HL-60/S4 treated with retinoic acid at 250 ng/mL for 4 days and 3 days (cell line): Measurements from ENCODE around the gene DLG2.

Experiments used
- in situ Hi-C: fragments of 300-500 bp; cut with MboI; formaldehyde crosslinking; loops from 2 replicates; pipeline ENCODE4 v1.7.0; 2022; ENCODE audit warnings: low sequenced_read_pairs

Gene DLG2

GRCh38 chr11:84250834-84251613 is 1376.1 kb downstream of the DLG2 start:
- in situ Hi-C loops: no loop called here

DNA sequence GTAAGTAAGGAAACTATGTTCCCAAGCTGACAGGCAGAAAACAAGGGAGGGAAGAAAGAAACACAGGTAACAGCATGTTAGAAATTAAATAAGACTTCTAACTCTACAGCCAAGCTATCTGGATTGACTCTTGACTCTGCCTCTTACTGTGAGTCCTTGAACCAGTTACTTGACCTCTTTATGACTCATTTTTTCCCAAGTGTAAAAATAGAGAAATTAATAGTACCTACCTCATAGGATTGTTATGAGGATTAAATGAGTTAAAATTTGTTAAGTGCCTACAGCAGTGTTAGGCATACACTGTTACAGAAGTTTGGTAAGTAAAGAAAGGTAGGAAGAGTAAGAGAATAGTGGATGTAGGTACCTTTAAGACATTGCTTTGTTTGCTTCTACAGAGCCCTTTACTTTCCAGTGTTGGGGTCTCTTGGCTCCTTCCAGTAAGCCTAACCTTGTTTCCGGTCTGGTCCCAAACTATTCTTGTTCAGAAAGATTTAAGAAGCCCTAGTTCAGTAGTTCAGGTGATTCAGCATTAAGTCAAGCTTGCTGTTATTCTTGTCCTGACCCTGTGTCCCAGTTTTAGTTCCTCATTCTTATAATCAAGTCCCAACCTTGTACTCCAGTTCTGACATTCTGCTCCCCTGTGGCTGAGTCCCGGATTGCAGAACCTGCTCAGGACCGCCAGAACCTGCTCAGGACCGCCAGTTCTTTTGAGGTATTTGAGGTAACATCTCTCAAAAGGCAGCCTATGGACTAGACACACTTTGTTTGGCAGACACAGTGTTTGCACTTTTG is 1377.6 kb downstream of the DLG2 start:
- in situ Hi-C loops: no loop called here

- in situ Hi-C loops: no loop called here
Measured at GRCh38 chr11:84247926-84248325, 1379.2 kb downstream of the DLG2 start.

DNA sequence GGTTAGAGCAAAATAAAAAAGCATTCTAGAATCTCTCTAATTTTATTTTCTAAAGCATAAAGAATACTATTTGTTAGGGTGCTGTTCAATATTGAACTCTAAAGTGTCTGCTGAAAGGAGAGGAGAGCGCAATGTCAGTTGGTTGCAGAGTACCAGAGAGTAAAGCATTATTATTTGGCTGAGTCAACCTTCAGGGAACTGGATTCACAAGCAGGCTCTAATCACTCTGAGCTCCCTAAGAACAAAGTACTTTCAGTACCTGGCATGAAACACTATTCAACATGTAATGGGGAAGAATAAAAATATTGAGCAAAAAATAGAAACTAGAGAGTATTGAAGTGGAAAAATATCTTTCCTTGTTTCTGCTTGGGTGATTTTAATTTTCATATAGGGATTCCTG is 1380.0 kb downstream of the DLG2 start:
- in situ Hi-C loops: no loop called here

GRCh38 chr11:84243629-84244263 is 1383.4 kb downstream of the DLG2 start:
- in situ Hi-C loops: no loop called here

DNA sequence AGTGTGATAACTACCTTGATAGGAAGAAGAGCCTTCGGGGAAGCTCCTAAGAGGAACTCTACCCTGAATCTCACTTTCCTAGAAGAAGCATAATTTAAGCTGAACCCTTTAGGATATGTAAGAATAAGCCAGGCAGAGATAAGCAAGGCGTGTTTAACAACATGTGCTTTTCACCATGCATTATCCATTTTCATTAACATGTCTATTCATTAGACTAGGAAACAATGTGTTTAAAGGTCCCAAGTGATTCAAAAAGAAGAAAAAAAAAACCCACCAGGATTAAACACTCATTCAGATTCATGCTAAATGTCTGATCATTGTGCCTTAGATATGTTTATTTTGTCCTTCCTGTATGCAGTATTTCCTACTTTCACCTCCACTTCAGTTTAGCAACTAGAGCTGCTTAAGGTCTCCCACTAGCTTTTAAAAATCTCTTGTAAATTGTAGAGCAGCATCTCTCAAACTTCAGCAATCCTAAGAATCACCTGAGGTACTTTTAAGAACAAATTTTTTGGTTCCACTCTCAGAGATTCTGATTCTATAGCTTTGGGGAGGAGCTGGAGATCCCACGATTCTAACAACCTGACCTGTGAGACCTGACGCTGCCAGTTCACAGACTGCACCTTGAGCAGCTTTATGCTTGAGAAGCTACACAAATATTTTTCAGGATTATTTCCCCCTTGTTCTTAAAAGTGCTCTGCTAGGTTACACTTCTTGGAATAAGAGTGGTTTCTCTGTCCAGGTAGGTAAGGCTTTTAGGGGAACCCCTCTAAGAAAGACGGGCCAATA is 1385.6 kb downstream of the DLG2 start:
- in situ Hi-C loops: no loop called here

- in situ Hi-C loops: no loop called here
Measured at GRCh38 chr11:84240847-84241246, 1386.3 kb downstream of the DLG2 start.

- in situ Hi-C loops: no loop called here
Measured at GRCh38 chr11:84236436-84236835, 1390.7 kb downstream of the DLG2 start.

- in situ Hi-C loops: no loop called here
Measured at GRCh38 chr11:84234462-84235202, 1392.5 kb downstream of the DLG2 start.

- in situ Hi-C loops: no loop called here
Measured at GRCh38 chr11:84234011-84234410, 1393.1 kb downstream of the DLG2 start.

DNA sequence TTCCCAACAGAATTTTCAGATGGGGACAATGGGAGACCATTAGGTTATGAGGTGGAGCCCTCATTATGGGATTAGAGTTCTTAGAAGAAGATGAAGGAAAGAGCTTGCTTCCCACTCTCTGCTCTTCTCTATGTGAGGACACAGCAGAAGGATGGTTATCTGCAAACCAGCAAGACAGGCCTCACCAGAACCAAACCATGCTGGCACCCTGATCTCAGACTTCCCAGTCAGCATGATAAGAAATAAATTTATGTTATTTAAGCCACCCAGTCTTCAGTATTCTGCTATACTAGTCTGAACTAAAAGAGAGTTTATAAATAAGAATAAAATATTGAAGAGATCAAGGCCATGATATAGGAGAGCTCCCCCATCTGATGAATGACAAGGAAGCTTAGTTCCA is 1394.6 kb downstream of the DLG2 start:
- in situ Hi-C loops: no loop called here

- in situ Hi-C loops: no loop called here
Measured at GRCh38 chr11:84230402-84230801, 1396.7 kb downstream of the DLG2 start.

GRCh38 chr11:84227970-84228665 is 1399.0 kb downstream of the DLG2 start:
- in situ Hi-C loops: no loop called here

GRCh38 chr11:84224042-84224441 is 1403.1 kb downstream of the DLG2 start:
- in situ Hi-C loops: no loop called here

GRCh38 chr11:84218318-84218717 is 1408.8 kb downstream of the DLG2 start:
- in situ Hi-C loops: no loop called here

DNA sequence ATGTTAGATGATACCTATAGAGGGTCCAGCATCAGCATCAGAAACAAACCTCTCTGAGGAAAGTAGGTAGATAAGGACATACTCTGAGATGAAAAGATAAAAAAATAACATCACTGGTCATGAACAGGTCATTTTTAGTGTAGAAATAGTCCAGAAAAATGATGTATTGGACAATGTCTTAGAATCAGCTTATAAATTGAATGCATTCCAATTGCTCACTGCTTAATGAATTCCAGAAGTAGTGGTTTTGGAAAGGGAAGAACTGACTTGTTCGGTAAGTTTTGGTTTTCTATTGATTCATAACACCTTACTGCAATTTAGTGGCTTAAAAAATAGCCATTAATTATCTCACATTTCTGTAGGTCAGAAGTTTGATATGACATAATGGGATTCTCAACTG is 1411.5 kb downstream of the DLG2 start:
- in situ Hi-C loops: no loop called here

DNA sequence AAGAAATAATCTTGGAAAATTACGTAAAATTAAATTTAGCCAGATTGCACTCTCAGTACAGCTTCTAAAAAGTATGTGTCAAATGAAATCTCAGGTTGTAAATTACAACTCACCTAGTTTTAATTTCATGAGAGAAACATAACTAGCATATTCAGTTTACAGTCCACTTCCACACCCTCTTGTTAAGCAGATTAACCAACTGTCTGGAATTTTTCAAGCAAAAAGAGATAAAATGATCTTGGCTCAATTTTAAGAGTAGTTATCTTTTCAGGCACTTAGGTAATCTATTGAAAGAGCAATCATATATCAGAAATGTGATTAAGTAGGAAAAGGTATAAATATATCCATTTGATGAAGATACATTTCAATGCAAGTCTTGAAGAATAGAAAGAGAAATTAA is 1412.6 kb downstream of the DLG2 start:
- in situ Hi-C loops: no loop called here

DNA sequence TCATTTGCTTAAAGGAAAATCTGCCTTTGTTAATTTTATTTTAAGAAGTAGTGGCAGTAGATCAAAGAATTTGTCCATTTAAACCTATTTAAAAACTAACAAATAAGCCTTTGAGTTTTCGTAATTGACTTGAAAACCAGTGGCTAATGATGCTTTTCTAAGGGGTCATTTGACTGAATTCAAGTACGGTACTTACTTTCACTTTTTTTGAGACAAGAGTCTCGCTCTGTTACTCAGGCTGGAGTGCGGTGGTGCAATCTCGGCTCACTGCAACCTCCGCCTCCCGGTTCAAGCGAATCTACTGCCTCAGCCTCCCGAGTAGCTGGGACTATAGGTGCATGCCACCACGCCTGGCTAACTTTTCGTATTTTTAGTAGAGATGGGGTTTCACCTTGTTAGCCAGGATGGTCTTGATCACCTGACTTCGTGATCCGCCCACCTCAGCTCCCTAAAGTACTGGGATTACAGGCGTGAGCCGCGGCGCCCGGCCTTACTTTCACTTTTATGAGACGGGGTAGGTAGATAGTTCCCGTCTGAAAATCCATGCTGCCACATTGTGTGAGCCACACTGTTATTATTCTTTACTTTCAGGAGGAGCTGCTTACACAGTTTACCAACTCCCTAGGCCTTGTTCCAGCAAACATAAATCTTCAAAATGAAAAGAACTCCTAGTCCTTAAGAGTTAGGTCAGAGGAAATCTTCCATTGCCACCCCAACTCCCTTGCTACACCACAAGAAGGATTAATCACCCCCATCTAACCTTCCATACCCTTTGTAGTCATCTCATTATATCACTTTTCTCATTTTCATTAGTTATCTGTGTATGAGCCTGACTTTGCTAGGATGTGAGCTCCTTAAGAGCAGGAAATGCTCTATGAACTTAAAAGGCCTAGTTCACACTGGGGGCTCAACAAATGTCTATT is 1414.4 kb downstream of the DLG2 start:
- in situ Hi-C loops: no loop called here

- in situ Hi-C loops: no loop called here
Measured at GRCh38 chr11:84211896-84212295, 1415.2 kb downstream of the DLG2 start.
